ENCODE data around the gene CARD11.

GRCh38 chr7:2886900-2887299, 156.8 kb downstream of the CARD11 start:
- TF ChIP-seq JUND (IDR thresholded peaks at IDR 0.05) (no peak), TCF7L2 (IDR thresholded peaks at IDR 0.05; ENCODE audit: borderline replicate concordance, extremely low read depth, insufficient read depth, insufficient read length) (no peak), EZH2 (IDR thresholded peaks at IDR 0.05) (no peak), POLR2AphosphoS5 (IDR thresholded peaks at IDR 0.05; ENCODE audit: low read depth, low read length) (no peak), EGR1 (IDR thresholded peaks at IDR 0.05; ENCODE audit: low read depth) (no peak), EZH2phosphoT487 (IDR thresholded peaks at IDR 0.05; ENCODE audit: borderline replicate concordance) (no peak), ZNF274 (IDR thresholded peaks at IDR 0.05; ENCODE audit: low read depth, low read length) (no peak), POLR2A (IDR thresholded peaks at IDR 0.05; ENCODE audit: borderline replicate concordance, extremely low read depth, insufficient read depth, insufficient read length) (no peak), ZBTB33 (IDR thresholded peaks at IDR 0.05; ENCODE audit: extremely low read depth, insufficient replicate concordance, low read length) (no peak), YY1 (IDR thresholded peaks at IDR 0.05; ENCODE audit: extremely low read depth, insufficient replicate concordance, low read depth, low read length) (no peak), ZFX (IDR thresholded peaks at IDR 0.05) (no peak)
- TF ChIP-seq, protein P1, sequence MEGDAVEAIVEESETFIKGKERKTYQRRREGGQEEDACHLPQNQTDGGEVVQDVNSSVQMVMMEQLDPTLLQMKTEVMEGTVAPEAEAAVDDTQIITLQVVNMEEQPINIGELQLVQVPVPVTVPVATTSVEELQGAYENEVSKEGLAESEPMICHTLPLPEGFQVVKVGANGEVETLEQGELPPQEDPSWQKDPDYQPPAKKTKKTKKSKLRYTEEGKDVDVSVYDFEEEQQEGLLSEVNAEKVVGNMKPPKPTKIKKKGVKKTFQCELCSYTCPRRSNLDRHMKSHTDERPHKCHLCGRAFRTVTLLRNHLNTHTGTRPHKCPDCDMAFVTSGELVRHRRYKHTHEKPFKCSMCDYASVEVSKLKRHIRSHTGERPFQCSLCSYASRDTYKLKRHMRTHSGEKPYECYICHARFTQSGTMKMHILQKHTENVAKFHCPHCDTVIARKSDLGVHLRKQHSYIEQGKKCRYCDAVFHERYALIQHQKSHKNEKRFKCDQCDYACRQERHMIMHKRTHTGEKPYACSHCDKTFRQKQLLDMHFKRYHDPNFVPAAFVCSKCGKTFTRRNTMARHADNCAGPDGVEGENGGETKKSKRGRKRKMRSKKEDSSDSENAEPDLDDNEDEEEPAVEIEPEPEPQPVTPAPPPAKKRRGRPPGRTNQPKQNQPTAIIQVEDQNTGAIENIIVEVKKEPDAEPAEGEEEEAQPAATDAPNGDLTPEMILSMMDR (IDR thresholded peaks at IDR 0.05 in 2 of 3, conservative IDR thresholded peaks at IDR 0.05 in 1 of 3; ENCODE audit: borderline replicate concordance in 1 of 3, insufficient read depth in 1 of 3, low read depth in 2 of 3, low read length in 2 of 3): peak; percentile 86 to 96 (median 93)
- TF ChIP-seq, protein P2, sequence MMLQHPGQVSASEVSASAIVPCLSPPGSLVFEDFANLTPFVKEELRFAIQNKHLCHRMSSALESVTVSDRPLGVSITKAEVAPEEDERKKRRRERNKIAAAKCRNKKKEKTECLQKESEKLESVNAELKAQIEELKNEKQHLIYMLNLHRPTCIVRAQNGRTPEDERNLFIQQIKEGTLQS (IDR thresholded peaks at IDR 0.05): no peak
- TF ChIP-seq, protein P3, sequence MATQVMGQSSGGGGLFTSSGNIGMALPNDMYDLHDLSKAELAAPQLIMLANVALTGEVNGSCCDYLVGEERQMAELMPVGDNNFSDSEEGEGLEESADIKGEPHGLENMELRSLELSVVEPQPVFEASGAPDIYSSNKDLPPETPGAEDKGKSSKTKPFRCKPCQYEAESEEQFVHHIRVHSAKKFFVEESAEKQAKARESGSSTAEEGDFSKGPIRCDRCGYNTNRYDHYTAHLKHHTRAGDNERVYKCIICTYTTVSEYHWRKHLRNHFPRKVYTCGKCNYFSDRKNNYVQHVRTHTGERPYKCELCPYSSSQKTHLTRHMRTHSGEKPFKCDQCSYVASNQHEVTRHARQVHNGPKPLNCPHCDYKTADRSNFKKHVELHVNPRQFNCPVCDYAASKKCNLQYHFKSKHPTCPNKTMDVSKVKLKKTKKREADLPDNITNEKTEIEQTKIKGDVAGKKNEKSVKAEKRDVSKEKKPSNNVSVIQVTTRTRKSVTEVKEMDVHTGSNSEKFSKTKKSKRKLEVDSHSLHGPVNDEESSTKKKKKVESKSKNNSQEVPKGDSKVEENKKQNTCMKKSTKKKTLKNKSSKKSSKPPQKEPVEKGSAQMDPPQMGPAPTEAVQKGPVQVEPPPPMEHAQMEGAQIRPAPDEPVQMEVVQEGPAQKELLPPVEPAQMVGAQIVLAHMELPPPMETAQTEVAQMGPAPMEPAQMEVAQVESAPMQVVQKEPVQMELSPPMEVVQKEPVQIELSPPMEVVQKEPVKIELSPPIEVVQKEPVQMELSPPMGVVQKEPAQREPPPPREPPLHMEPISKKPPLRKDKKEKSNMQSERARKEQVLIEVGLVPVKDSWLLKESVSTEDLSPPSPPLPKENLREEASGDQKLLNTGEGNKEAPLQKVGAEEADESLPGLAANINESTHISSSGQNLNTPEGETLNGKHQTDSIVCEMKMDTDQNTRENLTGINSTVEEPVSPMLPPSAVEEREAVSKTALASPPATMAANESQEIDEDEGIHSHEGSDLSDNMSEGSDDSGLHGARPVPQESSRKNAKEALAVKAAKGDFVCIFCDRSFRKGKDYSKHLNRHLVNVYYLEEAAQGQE (IDR thresholded peaks at IDR 0.05; ENCODE audit: low read depth): no peak
